Type B pancreatic cell (in vitro differentiated cells): Measurements from ENCODE around the gene PKLR. TPM values are rescaled to one million over a fixed set of nuclear protein-coding genes. Genes with fewer than 3 reads are reported as not detected.

Experiments used
- DNase-seq: peaks from one replicate; pipeline ENCODE4 v3.0.0; 2021; ENCODE audit warnings: mixed read lengths; ENCODE audit not compliant: unreplicated experiment; ENCODE audit errors: extremely low spot score
- H3K27ac Mint-ChIP-seq: 2 replicates; pipeline ENCODE4 v1.8.0; 2021; ENCODE audit warnings: mild to moderate bottlenecking, mixed read lengths
- H3K27me3 Mint-ChIP-seq: 2 replicates; pipeline ENCODE4 v1.8.0; 2021; ENCODE audit warnings: mixed read lengths
- H3K36me3 Mint-ChIP-seq: 2 replicates; pipeline ENCODE4 v1.8.0; 2021; ENCODE audit warnings: mixed read lengths
- H3K4me1 Mint-ChIP-seq: one replicate; pipeline ENCODE4 v1.8.0; 2021; ENCODE audit warnings: mixed read lengths; ENCODE audit not compliant: unreplicated experiment
- H3K4me3 Mint-ChIP-seq: 2 replicates; pipeline ENCODE4 v1.8.0; 2021; ENCODE audit warnings: mild to moderate bottlenecking, mixed read lengths
- H3K9me3 Mint-ChIP-seq: 2 replicates; pipeline ENCODE4 v1.8.0; 2021; ENCODE audit warnings: mixed read lengths
- microRNA-seq: library from miRNA; unstranded; fragments of <30 nt; microRNA quantifications from one replicate; pipeline ENCODE4, GENCODE V29; 2020
- total RNA-seq: library from RNA; stranded (reverse); gene quantifications from 2 replicates; pipeline ENCODE4 v1.2.1, GENCODE V29; 2021; ENCODE audit warnings: low replicate concordance
- TF ChIP-seq, protein P1 (sequence below): fragments of 200-600 bp; sonication (generic); conservative IDR thresholded peaks from 2 replicates; pipeline ENCODE4 v1.5.0; 2021; ENCODE audit warnings: antibody characterized with exemption, mild to moderate bottlenecking

The PKLR gene
- total RNA-seq, 1 donor from 2014 or later, result 1.0 TPM

GRCh38 chr1:155244368-155245162 is 56.7 kb downstream of the PKLR start:
- peaks cover 13% of the 10 kb centered on the region for H3K36me3 Mint-ChIP-seq
- H3K9me3 Mint-ChIP-seq, result no peaks in the 10 kb centered on the region
- TF ChIP-seq, protein P1, sequence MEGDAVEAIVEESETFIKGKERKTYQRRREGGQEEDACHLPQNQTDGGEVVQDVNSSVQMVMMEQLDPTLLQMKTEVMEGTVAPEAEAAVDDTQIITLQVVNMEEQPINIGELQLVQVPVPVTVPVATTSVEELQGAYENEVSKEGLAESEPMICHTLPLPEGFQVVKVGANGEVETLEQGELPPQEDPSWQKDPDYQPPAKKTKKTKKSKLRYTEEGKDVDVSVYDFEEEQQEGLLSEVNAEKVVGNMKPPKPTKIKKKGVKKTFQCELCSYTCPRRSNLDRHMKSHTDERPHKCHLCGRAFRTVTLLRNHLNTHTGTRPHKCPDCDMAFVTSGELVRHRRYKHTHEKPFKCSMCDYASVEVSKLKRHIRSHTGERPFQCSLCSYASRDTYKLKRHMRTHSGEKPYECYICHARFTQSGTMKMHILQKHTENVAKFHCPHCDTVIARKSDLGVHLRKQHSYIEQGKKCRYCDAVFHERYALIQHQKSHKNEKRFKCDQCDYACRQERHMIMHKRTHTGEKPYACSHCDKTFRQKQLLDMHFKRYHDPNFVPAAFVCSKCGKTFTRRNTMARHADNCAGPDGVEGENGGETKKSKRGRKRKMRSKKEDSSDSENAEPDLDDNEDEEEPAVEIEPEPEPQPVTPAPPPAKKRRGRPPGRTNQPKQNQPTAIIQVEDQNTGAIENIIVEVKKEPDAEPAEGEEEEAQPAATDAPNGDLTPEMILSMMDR, result peak; percentile 65
- peaks cover 4% of the 10 kb centered on the region for H3K27me3 Mint-ChIP-seq
- peak overlapping the region; percentile 95 for H3K27ac Mint-ChIP-seq
- H3K4me3 Mint-ChIP-seq, result peak overlapping the region; percentile 88
- H3K4me1 Mint-ChIP-seq, result peaks cover 23% of the 10 kb centered on the region
- peak; percentile 96 for DNase-seq

DNA sequence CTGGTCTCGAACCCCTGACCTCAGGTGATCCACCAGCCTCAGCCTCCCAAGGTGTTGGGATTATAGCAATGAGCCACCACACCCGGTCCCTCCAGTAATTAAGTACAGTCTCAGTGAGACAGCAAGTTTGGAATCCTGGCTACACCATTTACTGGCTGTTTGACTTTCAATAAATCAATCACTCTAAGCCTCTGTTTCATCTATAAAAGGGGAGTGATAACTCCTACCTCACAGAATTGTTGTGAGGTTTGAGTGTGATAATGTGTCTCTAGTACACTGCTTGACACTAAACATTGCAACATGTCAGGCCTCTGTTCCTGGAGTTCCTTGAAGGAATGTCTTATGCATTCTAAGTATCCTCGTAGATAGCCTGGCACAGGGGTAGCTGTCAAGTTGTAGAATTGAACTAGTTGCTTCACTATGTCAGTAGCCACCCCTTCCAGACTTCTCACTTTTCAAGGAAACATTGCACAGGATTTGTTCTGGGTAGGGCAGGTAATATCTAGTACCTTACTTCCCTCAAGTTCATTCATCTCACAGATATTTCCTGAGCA is 58.4 kb downstream of the PKLR start:
- Mint-ChIP-seq H3K36me3 (peaks cover 13% of the 10 kb centered on the region), H3K4me3 (peak overlapping the region; percentile 88), H3K27me3 (peaks cover 4% of the 10 kb centered on the region), H3K4me1 (peaks cover 23% of the 10 kb centered on the region), H3K9me3 (no peaks in the 10 kb centered on the region), H3K27ac (peak overlapping the region; percentile 88)
- TF ChIP-seq, protein P1, result no peak
- no peak for DNase-seq

- DNase-seq, result no peak
- Mint-ChIP-seq H3K36me3 (peaks cover 13% of the 10 kb centered on the region), H3K27me3 (peaks cover 4% of the 10 kb centered on the region), H3K4me3 (peak overlapping the region; percentile 84), H3K4me1 (peaks cover 23% of the 10 kb centered on the region), H3K27ac (peak overlapping the region; percentile 91), H3K9me3 (no peaks in the 10 kb centered on the region)
- TF ChIP-seq, protein P1, result no peak
Observed at GRCh38 chr1:155241841-155242264, 59.4 kb downstream of the PKLR start.

DNA sequence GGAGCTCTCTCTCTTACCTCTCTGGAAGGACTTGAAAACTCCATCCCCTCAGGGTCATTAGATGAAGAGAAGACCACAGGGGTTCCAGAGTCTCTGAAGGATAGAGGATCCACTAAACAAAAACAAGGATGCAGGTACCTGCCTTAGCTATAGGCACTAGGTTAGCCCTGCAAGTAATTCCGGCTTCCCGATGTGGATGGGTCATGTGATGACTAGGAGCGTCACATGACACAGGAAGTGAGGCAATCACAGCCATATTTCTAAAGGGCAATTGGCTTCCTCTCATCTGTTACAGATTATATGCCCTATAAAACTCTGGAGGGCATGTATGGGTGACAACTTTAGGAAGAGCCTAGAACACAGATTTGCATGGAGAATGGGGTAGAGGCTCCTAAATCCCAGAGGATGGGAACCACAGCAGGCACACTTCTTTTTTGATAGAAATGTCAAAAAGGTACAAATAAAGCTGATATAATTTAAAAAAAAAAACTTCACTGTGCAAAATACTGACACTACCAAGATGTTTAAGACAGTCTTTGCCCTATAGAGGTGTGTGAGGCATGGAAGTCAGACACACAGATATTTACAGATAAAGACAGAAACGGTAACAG is 60.1 kb downstream of the PKLR start:
- H3K4me3 Mint-ChIP-seq, result peak overlapping the region; percentile 84
- peak overlapping the region; percentile 91 for H3K27ac Mint-ChIP-seq
- DNase-seq, result no peak
- H3K36me3 Mint-ChIP-seq, result peaks cover 10% of the 10 kb centered on the region
- TF ChIP-seq, protein P1, result no peak
- peaks cover 4% of the 10 kb centered on the region for H3K27me3 Mint-ChIP-seq
- H3K9me3 Mint-ChIP-seq, result no peaks in the 10 kb centered on the region
- H3K4me1 Mint-ChIP-seq, result peaks cover 23% of the 10 kb centered on the region

Small RNA genes within 50 kb of the gene (microRNA-seq; reads per million reads assigned to microRNA genes)
- gene MIR555, result not detected

Other genes with a start within 250 kb of the PKLR start
- gene EFNA4, start 237.7 kb downstream of the PKLR start, total RNA-seq, result 21.2 and 22.1 TPM in 2 replicates
- gene EFNA3, start 222.6 kb downstream of the PKLR start, total RNA-seq, result 3.4 and 4.7 TPM in 2 replicates
- 26.1 and 69.9 TPM in 2 replicates for gene EFNA1, start 173.6 kb downstream of the PKLR start, total RNA-seq
- gene SLC50A1, start 165.6 kb downstream of the PKLR start, total RNA-seq, result 27.8 and 43.0 TPM in 2 replicates
- 73.9 and 75.3 TPM in 2 replicates for gene DPM3, start 160.9 kb downstream of the PKLR start, total RNA-seq
- gene KRTCAP2, start 128.1 kb downstream of the PKLR start, total RNA-seq, result 173 and 179 TPM in 2 replicates
- 2.0 and 8.1 TPM in 2 replicates for gene TRIM46, start 127.6 kb downstream of the PKLR start, total RNA-seq
- 23.2 and 28.0 TPM in 2 replicates for gene THBS3, start 93.5 kb downstream of the PKLR start, total RNA-seq
- 34.0 and 44.2 TPM in 2 replicates for gene MTX1, start 92.7 kb downstream of the PKLR start, total RNA-seq
- gene ENTREP3, start 46.0 kb downstream of the PKLR start, total RNA-seq, result 37.4 and 55.7 TPM in 2 replicates
- 52.0 and 58.7 TPM in 2 replicates for gene SCAMP3, start 39.1 kb downstream of the PKLR start, total RNA-seq
- 61.5 and 96.8 TPM in 2 replicates for gene CLK2, start 27.9 kb downstream of the PKLR start, total RNA-seq
- gene HCN3, start 24.0 kb downstream of the PKLR start, total RNA-seq, result 9.5 and 10.6 TPM in 2 replicates
- 183 and 187 TPM in 2 replicates for gene FDPS, start 7.4 kb upstream of the PKLR start, total RNA-seq
- 30.3 and 39.1 TPM in 2 replicates for gene RUSC1, start 19.5 kb upstream of the PKLR start, total RNA-seq